ENCODE data around the gene KRTDAP. TPM values are rescaled to one million over a fixed set of nuclear protein-coding genes. Genes with fewer than 3 reads are reported as not detected.

KRTDAP gene
- total and polyA plus RNA-seq, 9 of the 15 experiments (the other 6 are each of a cell fraction or from before 2014, with no cell fraction given): not detected

- Histone ChIP-seq H3K9me3 (replicated peaks; ENCODE audit: control insufficient read depth, insufficient read depth, low read depth, low read length) (no peaks in the 10 kb centered on the region), H3K36me3 (ENCODE audit: control insufficient read depth, insufficient read depth, low read length) (no peaks in the 10 kb centered on the region), H3K9me1 (ENCODE audit: control insufficient read depth, insufficient read depth, low read length) (no peaks in the 10 kb centered on the region), H4K20me1 (replicated peaks; ENCODE audit: control insufficient read depth, insufficient read depth, low read length) (peaks cover 11% of the 10 kb centered on the region), H3K9ac (ENCODE audit: insufficient read depth in 1 of 2, low read depth in 2 of 2, low read length in 2 of 2) (no peak overlapping the region), H3K4me3 (no peak overlapping the region), H3K27ac (ENCODE audit: extremely low read depth, low read depth, low read length) (no peak overlapping the region), H3K79me2 (ENCODE audit: control insufficient read depth, insufficient read depth, low read length) (no peaks in the 10 kb centered on the region), H2AFZ (ENCODE audit: low read depth, low read length) (no peak overlapping the region), H3K27me3 (ENCODE audit: control insufficient read depth in 2 of 2, insufficient read depth in 2 of 2, low read length in 2 of 2) (peaks cover 43 to 87% of the 10 kb centered on the region in 2 experiments), H3K4me1 (replicated peaks in 1 of 2; ENCODE audit: control insufficient read depth in 2 of 2, insufficient read depth in 2 of 2, low read length in 2 of 2) (peaks cover 3 to 15% of the 10 kb centered on the region in 2 experiments; a peak in 3 of 5 replicates), H3K4me2 (ENCODE audit: insufficient read depth, low read length) (no peak overlapping the region)
- DNase-seq (ENCODE audit: extremely low read depth in 1 of 4, low spot score in 3 of 4) (no peak), FAIRE-seq (no peak), ATAC-seq (no peak)
- BruUV-seq (replicated peaks): no TSS peak
- in situ Hi-C loops (cut with MboI): no loop called here
- intact Hi-C loops (cut with micrococcal nuclease): no loop called here
- CTCF ChIA-PET (ENCODE audit: low intra/inter-chr PET ratio): no interaction called here
- 2% methylated on average over 6 of the region's 6 CpGs for whole genome bisulfite sequencing (ENCODE audit: insufficient coverage, low coverage, missing lambda C conversion rate)
- POLR2A ChIA-PET: no interaction called here
- no peak for TF ChIP-seq KDM5B (IDR thresholded peaks at IDR 0.05; ENCODE audit: insufficient replicate concordance, low read depth, low read length)
- no peak for TF ChIP-seq TSC22D4 (tag; IDR thresholded peaks at IDR 0.05)
- TF ChIP-seq ZNF551 (CRISPR knock-in tag; IDR thresholded peaks at IDR 0.05): no peak
- no peak for TF ChIP-seq ZNF561 (CRISPR knock-in tag; conservative IDR thresholded peaks at IDR 0.05)
- TF ChIP-seq FOXA3 (CRISPR knock-in tag; conservative IDR thresholded peaks at IDR 0.05 in 1 of 2, IDR thresholded peaks at IDR 0.05 in 1 of 2): no peak
- no peak for TF ChIP-seq FOXP4 (CRISPR knock-in tag; IDR thresholded peaks at IDR 0.05; ENCODE audit: borderline replicate concordance)
- TF ChIP-seq, protein P1, sequence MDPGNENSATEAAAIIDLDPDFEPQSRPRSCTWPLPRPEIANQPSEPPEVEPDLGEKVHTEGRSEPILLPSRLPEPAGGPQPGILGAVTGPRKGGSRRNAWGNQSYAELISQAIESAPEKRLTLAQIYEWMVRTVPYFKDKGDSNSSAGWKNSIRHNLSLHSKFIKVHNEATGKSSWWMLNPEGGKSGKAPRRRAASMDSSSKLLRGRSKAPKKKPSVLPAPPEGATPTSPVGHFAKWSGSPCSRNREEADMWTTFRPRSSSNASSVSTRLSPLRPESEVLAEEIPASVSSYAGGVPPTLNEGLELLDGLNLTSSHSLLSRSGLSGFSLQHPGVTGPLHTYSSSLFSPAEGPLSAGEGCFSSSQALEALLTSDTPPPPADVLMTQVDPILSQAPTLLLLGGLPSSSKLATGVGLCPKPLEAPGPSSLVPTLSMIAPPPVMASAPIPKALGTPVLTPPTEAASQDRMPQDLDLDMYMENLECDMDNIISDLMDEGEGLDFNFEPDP (CRISPR knock-in tag; IDR thresholded peaks at IDR 0.05): no peak
- TF ChIP-seq, protein P2, sequence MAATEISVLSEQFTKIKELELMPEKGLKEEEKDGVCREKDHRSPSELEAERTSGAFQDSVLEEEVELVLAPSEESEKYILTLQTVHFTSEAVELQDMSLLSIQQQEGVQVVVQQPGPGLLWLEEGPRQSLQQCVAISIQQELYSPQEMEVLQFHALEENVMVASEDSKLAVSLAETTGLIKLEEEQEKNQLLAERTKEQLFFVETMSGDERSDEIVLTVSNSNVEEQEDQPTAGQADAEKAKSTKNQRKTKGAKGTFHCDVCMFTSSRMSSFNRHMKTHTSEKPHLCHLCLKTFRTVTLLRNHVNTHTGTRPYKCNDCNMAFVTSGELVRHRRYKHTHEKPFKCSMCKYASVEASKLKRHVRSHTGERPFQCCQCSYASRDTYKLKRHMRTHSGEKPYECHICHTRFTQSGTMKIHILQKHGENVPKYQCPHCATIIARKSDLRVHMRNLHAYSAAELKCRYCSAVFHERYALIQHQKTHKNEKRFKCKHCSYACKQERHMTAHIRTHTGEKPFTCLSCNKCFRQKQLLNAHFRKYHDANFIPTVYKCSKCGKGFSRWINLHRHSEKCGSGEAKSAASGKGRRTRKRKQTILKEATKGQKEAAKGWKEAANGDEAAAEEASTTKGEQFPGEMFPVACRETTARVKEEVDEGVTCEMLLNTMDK (IDR thresholded peaks at IDR 0.05; ENCODE audit: borderline replicate concordance, insufficient read depth, low read depth, low read length, poor library complexity, severe bottlenecking): no peak
- no peak for TF ChIP-seq EP400 (IDR thresholded peaks at IDR 0.05)
- TF ChIP-seq ZEB2 (IDR thresholded peaks at IDR 0.05): no peak
- TF ChIP-seq TBP (optimal IDR thresholded peaks at IDR 0.05; ENCODE audit: low read depth, low read length): no peak
- no peak for TF ChIP-seq ETS2 (tag; IDR thresholded peaks at IDR 0.05; ENCODE audit: borderline replicate concordance, poor library complexity, severe bottlenecking)
- TF ChIP-seq EZH2 (IDR thresholded peaks at IDR 0.05; ENCODE audit: borderline replicate concordance, low read depth, low read length): no peak
- no peak for TF ChIP-seq ZFP36 (IDR thresholded peaks at IDR 0.05; ENCODE audit: low read depth, low read length, partially characterized antibody)
Measured at GRCh38 chr19:35531291-35531690, 41.0 kb upstream of the KRTDAP start.

All from K562 (cell line).